GM21528 (cell line): Measurements from ENCODE around the gene SUDS3.
A peak's percentile ranks its signal among the peaks of the same experiment; 100 is the strongest.
"Not testable (repeated sequence)": the region's sequence is repeated elsewhere in the genome, so short reads cannot be mapped to it uniquely, and the experiment has no call there.

Experiments
- ATAC-seq: cut with Tn5 transposase; IDR thresholded peaks from one replicate; pipeline ENCODE4 v1.9.1; 2021; ENCODE audit warnings: mild to moderate bottlenecking, moderate library complexity; ENCODE audit not compliant: unreplicated experiment, low FRiP score

Gene SUDS3

GRCh38 chr12:118376089-118377020, at the start of gene SUDS3:
Gene SUDS3, plus strand, starts transcription at chr12:118376555. Its CDS starts 137 bp downstream, at chr12:118376692.
- peak; percentile 25 for ATAC-seq

DNA sequence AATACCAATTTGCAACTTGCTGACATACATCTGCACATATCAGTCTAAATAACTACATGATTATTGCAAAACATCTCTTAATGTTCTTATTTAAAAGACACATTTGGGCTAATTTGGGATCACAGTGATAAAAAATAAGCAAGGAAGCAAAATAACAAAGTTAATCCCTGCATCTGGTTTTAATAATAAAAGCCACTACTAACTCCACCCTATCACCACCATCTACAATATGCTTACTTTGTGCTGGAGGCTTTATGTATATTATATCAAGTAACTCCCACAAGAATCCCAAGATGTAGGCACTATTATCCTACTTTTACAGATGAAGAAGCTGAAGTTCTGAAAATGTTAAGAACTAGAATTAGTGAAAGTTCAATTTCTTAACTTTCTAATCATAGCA, 49.4 kb upstream of the SUDS3 start:
- ATAC-seq: no peak

GRCh38 chr12:118327391-118327790, 49.0 kb upstream of the SUDS3 start:
- no peak for ATAC-seq

GRCh38 chr12:118328486-118329330, 47.6 kb upstream of the SUDS3 start:
- no peak for ATAC-seq

- no peak for ATAC-seq
Observed at GRCh38 chr12:118330421-118331018, 45.8 kb upstream of the SUDS3 start.

- no peak for ATAC-seq
Observed at GRCh38 chr12:118332511-118332910, 43.8 kb upstream of the SUDS3 start.

GRCh38 chr12:118334241-118334640, 42.1 kb upstream of the SUDS3 start:
- ATAC-seq: no peak

GRCh38 chr12:118334939-118335567, 41.3 kb upstream of the SUDS3 start:
- no peak for ATAC-seq

GRCh38 chr12:118336123-118336522, 40.2 kb upstream of the SUDS3 start:
- no peak for ATAC-seq

GRCh38 chr12:118337194-118337838, 39.0 kb upstream of the SUDS3 start:
- no peak for ATAC-seq

GRCh38 chr12:118342090-118342489, 34.3 kb upstream of the SUDS3 start:
- ATAC-seq: no peak

DNA sequence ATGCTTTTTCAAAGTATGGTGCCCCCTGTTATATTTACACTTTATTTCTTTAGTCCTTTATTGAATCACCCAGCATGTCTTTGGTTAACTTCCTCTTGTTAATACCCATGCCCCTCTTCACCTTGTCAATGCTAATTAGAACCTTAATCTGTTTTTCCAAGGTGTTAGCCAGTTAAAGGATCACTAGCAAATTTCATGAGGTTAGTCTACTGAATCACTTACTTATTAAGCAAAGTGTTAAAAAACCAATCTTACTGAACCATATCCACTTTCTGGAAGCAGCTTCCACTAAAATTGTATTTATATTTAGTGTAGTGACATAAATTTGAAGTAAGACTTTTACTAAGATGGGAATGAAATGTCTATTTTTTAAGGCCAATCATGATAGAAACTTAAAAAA, 31.5 kb upstream of the SUDS3 start:
- ATAC-seq: no peak

DNA sequence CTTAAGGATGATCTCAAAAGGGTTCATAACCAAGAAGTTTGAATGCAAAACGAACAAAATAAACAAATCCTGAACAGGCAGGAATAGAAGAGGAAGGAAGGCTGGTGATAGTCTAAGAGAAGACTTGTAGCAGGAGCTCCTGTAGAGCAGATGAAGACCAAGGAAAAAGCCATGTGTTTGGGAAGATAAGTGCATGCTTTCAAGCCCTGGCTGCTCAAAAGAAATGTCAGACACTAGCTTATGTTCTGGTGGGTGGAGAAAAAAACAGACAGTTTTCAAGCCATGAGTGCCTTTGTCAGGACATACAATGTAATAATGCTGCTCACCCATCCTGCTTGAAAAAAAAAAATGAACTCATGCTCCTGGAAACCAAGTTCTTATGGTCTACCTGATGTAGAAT, 31.0 kb upstream of the SUDS3 start:
- ATAC-seq: no peak

- ATAC-seq: peak; percentile 72
Observed at GRCh38 chr12:118346895-118347294, 29.5 kb upstream of the SUDS3 start.

GRCh38 chr12:118347916-118348315, 28.4 kb upstream of the SUDS3 start:
- no peak for ATAC-seq

- ATAC-seq: no peak
Observed at GRCh38 chr12:118350908-118351559, 25.3 kb upstream of the SUDS3 start.

DNA sequence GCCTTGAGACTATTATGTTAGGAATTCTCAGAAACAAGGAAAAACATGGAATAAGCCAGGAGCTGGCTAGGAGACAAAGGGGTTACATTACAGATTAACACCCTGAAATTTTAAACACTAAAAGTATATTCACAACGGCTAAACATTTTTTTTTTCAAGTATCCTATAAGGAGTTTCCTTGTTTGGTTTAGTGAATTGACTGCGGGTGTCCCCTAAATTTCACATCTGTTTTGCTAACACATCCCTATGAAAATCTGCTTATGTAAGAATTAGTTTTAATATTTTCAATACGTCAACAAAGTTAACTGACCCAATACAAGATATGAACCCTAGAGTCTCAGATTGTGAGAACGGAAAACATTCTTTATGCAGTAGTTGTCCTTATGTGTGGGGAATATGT, 22.6 kb upstream of the SUDS3 start:
- ATAC-seq: no peak

DNA sequence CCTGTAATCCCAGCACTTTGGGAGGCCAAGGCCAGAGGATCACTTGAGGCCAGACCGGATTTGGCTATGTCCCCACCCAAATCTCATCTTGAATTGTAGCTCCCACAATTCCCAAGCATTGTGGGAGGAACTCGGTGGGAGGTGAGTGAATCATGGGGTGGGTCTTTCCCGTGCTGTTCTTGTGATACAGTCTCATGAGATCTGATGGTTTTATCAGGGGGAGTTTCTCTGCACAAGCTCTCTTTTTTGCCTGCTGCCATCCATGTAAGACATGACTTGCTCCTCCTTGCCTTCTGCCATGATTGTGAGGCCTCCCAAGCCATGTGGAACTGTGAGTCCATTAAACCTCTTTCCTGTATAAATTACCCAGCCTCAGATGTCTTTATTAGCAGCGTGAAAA, 21.9 kb upstream of the SUDS3 start:
- ATAC-seq: not testable (repeated sequence)

DNA sequence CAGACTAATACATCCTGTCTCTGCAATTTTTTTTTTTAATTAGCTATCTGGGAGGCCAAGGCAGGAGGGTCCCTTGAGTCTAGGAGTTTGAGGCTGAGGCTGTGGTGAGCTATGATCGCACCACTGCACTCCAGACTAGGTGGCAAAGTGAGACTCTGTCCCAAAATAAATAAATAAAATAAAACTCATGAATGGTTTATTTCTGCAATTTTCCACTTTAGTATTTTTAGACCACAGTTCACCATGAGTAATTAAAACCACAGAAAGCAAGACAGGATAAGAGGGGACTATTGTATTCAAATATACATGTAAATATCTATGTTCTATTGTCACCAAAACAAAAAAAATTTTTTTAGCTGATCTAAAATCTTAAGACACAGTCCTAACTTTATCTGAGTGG, 21.5 kb upstream of the SUDS3 start:
- no peak for ATAC-seq

DNA sequence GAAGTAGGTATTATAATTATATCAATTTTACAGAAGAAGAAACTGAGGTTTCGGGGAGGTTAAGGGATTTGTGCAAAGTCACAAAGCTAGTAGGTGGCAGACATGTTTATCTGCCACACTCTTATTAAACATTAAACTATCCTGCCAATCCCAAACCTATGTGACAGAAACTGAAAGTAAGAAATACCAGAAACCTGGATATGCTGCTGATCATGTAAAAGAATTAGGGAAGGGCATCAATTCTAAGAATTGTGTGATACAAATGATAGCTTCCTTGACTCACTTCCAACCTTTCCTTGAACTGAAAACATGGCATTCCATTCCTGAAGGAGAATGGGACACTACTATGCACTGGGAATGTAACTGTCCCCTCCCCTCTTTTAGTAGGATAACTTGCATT, 20.5 kb upstream of the SUDS3 start:
- no peak for ATAC-seq
